Esophagus mucosa (tissue), 1 donor: ENCODE data around the gene CNNM4. TPM values are rescaled to one million over a fixed set of nuclear protein-coding genes. Genes with fewer than 3 reads are reported as not detected.

Experiments used
- ATAC-seq: fragments of 200-7000 bp; cut with Tn5 transposase; one replicate; pipeline ENCODE4 v1.9.1; 2020
- total RNA-seq: library from RNA; stranded (reverse); gene quantifications from one replicate; pipeline ENCODE4 v1.2.4, GENCODE V29; 2023
- donor health status: DM: yes; HTN: yes; CAD: no.

Gene CNNM4
- total RNA-seq: 9.3 TPM

DNA sequence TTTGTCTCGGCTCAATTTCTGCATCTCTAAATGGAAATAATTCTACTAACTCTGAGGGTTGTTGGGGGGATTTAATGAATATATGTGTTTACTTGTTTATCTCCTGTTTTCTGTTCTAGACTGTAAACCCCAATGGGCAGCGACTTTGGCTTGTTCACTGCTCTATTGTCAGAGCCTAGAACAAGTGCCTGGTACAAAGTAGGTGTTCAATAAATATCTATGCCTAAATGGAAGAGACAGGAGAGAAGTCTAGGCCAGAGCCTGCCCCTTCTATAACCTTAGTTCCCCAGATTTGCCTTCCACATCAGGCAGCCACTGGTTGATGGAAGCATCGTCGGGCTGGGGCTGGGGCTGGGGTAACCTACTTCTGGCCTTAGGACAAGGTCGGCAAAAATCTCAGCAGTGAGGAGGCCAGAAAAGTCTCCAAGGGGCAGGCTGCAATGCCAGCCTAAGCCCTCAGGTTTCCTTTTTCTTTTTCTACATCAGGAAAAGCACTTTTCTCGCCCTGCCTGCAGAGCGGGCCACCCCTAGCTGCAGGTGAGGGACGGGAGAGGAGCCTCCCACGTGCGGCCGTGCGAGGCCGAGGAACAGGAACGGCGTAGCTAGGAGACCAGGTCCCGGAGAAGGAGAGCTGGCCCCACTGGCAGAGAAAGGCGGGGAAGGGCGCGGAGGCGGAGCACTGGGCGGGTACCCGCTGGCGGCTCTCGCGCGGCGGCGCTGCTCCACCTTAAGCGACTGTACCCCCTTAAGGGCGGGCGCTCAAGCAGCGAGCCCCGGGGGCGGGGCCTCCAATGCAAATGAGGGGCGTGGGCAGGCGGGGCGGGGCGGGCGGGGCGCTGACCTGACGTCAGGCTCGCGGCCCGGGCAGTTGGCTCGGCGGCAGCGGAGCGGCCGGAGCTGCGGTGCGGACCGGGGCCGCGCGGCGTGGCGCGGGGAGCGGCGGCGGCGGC lies at the start of gene CNNM4:
Gene CNNM4 (plus strand): TSS at position 867 of the 950 bp plus-strand sequence. CDS start 98 bp downstream, outside the sequence.
- ATAC-seq: peak; percentile 94

- no peak for ATAC-seq
These were observed 49.7 kb upstream of the CNNM4 start for GRCh38 chr2:96710985-96711384.

DNA sequence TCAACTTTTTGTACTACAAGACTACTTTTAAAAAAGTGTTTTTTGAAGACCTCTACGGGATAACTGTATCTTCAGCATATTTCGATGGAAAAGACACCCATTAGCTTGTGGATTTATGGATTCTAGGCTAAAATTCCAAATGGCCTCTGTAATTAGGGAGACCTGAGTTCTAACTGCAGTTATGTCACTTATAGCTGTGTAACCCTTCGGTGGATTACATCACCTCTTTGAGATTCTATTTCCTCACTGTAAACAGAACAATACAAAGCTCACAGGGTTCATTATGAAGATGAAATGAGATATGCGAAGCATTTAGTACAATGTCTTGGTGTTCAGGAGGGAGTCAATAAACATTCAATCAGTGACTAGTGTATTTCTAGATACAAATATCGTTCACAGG lies 45.0 kb upstream of the CNNM4 start:
- ATAC-seq: no peak

DNA sequence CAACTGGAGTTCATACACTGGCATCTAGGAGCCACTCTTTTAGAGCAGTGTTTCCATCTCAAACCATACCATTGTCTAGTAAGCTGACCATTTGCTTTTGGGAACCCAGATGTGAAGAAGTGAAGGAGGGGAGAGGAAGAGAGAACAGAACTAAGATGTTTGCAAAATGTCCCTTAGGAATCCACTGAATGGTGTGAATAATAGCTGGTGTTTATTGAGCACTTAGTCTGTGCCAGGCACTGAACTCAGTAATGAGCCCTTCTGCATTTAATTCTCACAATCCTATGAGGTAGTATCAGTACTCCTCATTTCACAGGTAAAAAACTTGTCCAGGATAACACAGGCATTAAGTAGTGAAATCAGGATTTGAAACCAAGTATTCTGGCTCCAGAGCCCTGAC lies 44.3 kb upstream of the CNNM4 start:
- ATAC-seq: no peak

- no peak for ATAC-seq
These were observed 34.6 kb upstream of the CNNM4 start for GRCh38 chr2:96726131-96726530.

DNA sequence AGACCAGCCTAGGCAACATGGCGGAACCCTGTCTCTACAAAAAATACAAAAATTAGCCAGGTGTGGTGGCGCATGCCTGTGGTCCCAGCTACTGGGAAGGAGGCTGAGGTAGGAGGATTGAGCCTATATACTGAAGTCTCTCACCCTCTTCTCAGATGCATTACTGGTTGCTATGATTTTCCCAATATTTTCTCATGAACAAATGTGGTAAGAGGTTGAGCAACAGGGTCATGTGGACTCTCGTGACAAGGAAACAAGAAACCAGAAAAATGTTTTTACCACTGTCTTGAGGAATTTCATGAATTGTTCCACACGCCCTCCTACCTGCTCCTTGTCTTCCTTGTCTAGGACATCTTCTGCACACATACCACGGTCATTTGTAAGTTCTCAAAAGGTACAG lies 33.3 kb upstream of the CNNM4 start:
- ATAC-seq: no peak

DNA sequence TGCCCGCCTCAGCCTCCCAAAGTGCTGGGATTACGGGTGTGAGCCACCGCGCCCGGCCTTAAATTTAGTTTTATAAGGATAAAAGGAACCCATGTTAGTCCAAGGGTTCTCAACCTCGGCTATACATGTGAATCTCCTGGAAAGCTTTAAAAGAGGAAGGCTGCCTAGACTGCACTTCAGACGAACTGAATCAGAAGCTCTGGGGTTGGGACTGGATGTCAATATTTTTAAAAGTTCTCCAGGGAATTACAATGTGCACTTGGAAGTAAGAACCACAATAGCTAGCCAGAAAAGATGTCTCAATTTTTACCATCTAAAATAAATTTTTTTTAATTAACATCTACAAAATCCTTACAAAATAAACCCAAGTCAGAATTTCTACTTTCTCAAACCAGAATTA lies 31.0 kb upstream of the CNNM4 start:
- ATAC-seq: no peak

DNA sequence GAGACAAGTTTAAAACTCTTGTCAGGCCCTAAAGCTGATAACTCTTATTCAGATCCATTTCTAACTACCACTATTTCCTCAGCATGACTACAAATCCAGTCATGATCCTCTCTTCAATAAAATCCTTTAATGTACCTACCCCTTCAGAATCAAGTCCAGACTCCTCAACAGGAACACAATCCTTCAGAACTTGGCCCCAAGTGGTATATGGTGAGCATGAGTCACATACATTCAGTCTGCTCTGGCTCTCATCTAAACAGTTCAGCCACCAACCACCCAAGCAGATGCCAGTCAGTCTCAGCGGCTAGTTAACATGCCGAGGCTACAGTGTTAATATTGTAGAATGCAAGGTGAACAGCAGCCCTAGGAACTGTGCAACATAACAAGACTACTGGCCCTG lies 30.5 kb upstream of the CNNM4 start:
- peak; percentile 95 for ATAC-seq

- peak; percentile 60 for ATAC-seq
These were observed 26.8 kb upstream of the CNNM4 start for GRCh38 chr2:96733931-96734330.

DNA sequence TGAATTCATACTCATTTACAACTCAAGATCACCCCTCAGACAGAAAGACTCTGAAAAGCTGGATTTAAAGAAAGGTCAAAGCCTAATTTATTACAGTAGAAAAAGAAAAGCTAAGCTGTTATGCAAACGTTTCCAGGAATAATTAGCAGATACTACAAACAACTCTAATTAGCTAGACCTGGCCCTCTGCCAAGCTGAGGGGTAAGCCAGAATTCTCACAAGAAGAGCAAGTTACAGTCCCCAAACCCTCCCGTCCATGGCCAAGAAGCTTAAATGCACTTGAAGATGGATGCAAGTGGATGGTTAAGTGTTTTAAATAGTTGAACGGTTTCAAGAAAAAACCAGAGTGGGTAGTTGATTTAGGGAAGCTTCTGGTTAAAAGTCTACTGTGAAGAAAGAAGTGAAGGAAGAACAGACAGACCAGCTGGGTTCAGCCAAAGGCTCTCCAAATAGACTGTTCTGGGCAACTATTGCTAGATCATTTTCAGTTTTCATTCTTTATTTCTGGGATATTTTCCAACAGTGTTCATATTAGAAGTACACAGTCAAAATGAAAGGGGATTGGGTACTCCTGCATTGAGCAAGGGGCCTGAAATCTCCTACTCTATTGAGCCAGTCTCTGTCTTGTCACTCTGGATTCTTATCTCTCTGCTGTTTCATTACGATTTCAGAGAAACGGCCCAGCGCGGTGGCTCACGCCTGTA lies 25.7 kb upstream of the CNNM4 start:
- no peak for ATAC-seq

GRCh38 chr2:96737251-96737650 lies 23.5 kb upstream of the CNNM4 start:
- ATAC-seq: no peak

GRCh38 chr2:96737831-96738230 lies 22.9 kb upstream of the CNNM4 start:
- no peak for ATAC-seq

DNA sequence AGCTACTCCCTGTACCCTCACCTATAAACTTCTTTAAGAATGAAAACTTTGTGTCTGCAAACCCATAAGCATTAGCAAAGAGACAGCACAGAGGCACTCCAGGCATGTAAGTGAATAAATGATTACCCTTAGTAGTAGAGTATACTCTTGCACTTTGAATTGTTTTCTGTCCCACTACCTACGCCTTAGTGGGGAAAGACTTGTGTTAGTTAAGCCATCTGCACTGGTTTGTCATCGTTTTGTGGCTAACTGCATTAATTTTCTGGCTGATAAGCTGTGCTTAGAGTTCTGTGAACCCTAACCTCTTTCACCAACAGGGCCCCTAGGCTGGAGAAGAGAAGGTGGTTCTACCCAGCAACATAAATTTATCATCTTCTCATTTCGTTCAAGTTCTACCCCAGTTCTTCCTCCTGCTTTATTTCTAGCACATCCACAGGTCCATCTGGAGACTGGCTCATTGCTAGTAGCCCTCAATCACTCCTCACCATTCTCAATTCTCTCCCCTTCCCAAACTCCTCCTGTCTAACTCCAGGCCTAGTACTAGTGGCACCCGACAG lies 21.5 kb upstream of the CNNM4 start:
- no peak for ATAC-seq

DNA sequence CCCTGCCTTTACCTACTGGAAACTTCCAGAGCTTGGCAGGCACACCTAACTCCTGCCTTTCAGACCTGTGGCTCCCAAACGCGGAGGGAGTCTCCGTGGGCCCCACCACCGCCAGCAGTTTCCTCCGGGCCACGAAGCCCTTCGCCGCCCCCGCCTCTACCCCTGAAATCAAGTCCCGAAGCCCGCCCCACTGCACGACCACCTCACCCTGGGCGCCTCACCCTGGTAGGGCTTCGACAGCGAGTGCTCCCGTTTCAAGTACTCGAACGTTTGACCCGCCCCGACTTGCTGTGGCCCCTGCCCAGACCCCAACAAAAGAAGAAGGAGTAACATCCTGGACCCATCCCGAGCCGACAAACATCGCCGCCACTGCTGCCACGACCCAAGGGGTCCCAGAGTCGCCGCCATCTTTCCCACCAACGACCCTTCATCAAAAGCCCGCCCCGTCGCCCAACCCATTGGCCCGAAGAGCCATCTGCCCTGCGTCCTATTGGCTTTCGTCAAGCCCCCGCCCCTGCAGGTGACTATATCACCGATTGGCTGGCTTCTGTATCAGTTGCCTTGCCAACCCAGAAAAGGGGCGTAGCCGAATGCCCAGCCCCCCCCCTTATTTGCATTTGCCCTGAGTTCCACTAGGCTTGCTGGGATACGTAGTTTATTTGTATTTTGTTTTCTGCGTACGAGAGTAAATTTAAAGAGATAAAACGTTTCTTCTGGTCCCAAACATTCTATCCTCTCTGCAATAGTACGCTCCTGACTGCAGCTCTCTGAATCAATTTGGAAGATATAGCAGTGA lies 20.9 kb upstream of the CNNM4 start, which contains the start of gene LMAN2L:
Gene LMAN2L (minus strand): TSS at position 432 of the 796 bp plus-strand sequence. CDS start 24 bp downstream, at position 408.
- peak; percentile 99 for ATAC-seq

- ATAC-seq: no peak
These were observed 13.6 kb upstream of the CNNM4 start for GRCh38 chr2:96747061-96747617.

DNA sequence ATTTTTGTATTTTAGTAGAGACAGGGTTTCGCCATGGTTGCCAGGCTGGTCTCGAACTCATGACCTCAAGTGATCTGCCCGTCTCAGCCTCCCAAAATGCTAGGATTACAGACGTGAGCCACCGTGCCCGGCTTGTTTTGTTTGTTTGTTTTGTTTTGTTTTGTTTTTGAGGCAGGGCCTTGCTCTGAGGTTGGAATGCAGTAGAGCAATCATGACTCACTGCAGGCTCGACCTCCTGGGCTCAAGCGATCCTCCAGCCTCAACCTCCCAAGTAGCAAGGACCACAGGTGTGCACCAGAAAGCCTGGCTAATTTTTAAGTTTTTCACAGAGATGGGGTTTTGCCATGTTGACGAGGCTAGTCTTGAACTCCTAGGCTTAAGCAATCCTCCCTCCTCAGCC lies 8.9 kb upstream of the CNNM4 start:
- ATAC-seq: no peak

GRCh38 chr2:96753661-96754282 lies 6.9 kb upstream of the CNNM4 start:
- ATAC-seq: peak; percentile 37

- ATAC-seq: no peak
These were observed 6.4 kb upstream of the CNNM4 start for GRCh38 chr2:96754317-96754716.

GRCh38 chr2:96756788-96757476 lies 3.8 kb upstream of the CNNM4 start:
- no peak for ATAC-seq

- no peak for ATAC-seq
These were observed 3.2 kb upstream of the CNNM4 start for GRCh38 chr2:96757477-96757860.

DNA sequence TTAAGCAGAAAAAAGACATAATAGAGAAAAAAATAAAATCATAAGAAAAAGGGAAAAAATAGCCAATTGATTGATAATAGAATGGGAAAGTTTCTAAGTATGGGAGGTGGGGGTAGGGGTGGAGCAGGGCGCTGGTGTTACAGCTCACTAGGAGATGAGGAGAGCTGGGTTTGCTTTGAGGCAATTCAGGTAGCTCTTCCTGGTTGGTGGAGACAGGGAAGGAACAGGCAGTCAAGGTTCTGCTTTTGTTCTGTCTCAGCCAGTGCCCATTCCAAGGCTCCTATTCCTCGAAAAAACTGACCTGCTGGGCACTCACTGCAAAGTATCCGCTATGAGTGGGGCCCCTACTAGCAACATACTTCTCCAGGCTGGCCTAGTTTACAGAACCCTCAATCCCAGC lies 1.7 kb upstream of the CNNM4 start:
- no peak for ATAC-seq
